IPS-20b (cell line): ENCODE results near the gene SRSF9.
A peak's percentile ranks its signal among the peaks of the same experiment; 100 is the strongest.
"Not testable (repeated sequence)": the region's sequence is repeated elsewhere in the genome, so short reads cannot be mapped to it uniquely, and the experiment has no call there.

Experiments
- H3K27ac ChIP-seq: one replicate; pipeline ENCODE4 v1.5.1; 2013; ENCODE audit warnings: low read length
- H3K27me3 ChIP-seq: 2 replicates; pipeline ENCODE4 v1.6.1; 2013; ENCODE audit warnings: mild to moderate bottlenecking, low read length, inconsistent platforms; ENCODE audit not compliant: insufficient read depth
- H3K36me3 ChIP-seq: 2 replicates; pipeline ENCODE4 v1.6.1; 2013; ENCODE audit warnings: low read depth, mild to moderate bottlenecking, inconsistent platforms, low read length, moderate library complexity; ENCODE audit not compliant: insufficient read depth
- H3K4me1 ChIP-seq: 2 replicates; pipeline ENCODE4 v1.6.1; 2013; ENCODE audit warnings: mild to moderate bottlenecking, control low read depth, inconsistent platforms, low read length, moderate library complexity; ENCODE audit not compliant: insufficient read depth
- H3K4me3 ChIP-seq: 2 replicates; pipeline ENCODE4 v1.5.1; 2013; ENCODE audit warnings: mild to moderate bottlenecking, low read length, inconsistent platforms
- H3K9ac ChIP-seq: 2 replicates; pipeline ENCODE4 v1.6.1; 2013; ENCODE audit warnings: low read depth, mild to moderate bottlenecking, inconsistent platforms, low read length, moderate library complexity
- H3K9me3 ChIP-seq: 2 replicates; pipeline ENCODE4 v1.6.1; 2013; ENCODE audit warnings: mild to moderate bottlenecking, low read depth, low read length, inconsistent platforms; ENCODE audit not compliant: insufficient read depth

SRSF9 gene, protein sequence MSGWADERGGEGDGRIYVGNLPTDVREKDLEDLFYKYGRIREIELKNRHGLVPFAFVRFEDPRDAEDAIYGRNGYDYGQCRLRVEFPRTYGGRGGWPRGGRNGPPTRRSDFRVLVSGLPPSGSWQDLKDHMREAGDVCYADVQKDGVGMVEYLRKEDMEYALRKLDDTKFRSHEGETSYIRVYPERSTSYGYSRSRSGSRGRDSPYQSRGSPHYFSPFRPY

GRCh38 chr12:120469450-120470149 lies at the start of gene SRSF9:
SRSF9 (minus strand) TSS chr12:120469748; CDS start chr12:120469609, 139 bp downstream.
- peak within 1 kb of the TSS; percentile 89 for H3K9ac ChIP-seq
- H3K4me3 ChIP-seq, result peak within 1 kb of the TSS; percentile 91
- peaks cover 30% of the 10 kb centered on the region for H3K36me3 ChIP-seq
- H3K27ac ChIP-seq, result peak within 1 kb of the TSS; percentile 83
- H3K4me1 ChIP-seq, result peaks cover 9% of the 10 kb centered on the region; the same call in 1 of the 2 replicates
- no peaks in the 10 kb centered on the region for H3K27me3 ChIP-seq
- H3K9me3 ChIP-seq, result no peaks in the 10 kb centered on the region

DNA sequence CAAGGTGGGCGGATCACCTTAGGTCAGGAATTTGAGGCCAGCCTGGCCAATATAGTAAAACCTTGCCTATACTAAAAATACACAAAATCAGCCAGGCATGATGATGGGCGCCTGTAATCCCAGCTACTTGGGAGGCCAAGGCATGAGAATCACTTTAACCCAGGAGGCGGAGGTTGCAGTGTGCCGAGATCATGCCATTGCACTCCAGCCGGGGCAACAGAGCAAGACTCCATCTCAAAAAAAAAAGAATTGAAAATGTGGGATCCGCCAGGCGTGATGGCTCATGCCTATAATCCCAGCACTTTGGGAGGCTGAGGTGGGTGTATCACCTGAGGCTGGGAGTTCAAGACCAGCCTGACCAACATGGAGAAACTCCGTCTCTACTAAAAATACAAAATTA lies 49.8 kb upstream of the SRSF9 start:
- H3K27ac ChIP-seq, H3K27me3 ChIP-seq, H3K9me3 ChIP-seq, H3K4me1 ChIP-seq, H3K4me3 ChIP-seq, H3K9ac ChIP-seq: not testable (repeated sequence)
- peaks cover 19% of the 10 kb centered on the region for H3K36me3 ChIP-seq

DNA sequence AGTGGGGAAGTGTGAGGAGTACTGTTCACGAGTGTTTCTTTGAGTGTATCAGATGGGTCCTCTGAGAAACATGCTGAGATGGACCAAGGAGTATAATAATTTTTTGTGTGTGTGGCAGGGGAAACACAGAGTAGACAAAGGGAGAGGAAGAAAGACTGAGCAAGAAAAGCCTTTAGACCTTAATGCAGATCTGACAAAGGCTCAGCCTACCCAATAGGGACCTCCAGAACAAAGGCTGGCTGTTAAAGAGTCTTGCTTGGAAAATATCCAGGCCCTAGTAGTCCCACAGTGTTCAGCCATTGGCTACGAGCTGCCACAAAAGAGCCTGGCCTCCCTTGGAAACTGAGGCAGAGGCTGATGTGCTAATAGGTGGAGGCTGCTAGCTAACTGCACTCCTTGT lies 45.9 kb upstream of the SRSF9 start:
- H3K27me3 ChIP-seq, result no peaks in the 10 kb centered on the region
- H3K9ac ChIP-seq, result no peak overlapping the region
- no peaks in the 10 kb centered on the region for H3K9me3 ChIP-seq
- H3K27ac ChIP-seq, result no peak overlapping the region
- no peaks in the 10 kb centered on the region for H3K4me1 ChIP-seq
- peaks cover 35% of the 10 kb centered on the region for H3K36me3 ChIP-seq
- no peak overlapping the region for H3K4me3 ChIP-seq

DNA sequence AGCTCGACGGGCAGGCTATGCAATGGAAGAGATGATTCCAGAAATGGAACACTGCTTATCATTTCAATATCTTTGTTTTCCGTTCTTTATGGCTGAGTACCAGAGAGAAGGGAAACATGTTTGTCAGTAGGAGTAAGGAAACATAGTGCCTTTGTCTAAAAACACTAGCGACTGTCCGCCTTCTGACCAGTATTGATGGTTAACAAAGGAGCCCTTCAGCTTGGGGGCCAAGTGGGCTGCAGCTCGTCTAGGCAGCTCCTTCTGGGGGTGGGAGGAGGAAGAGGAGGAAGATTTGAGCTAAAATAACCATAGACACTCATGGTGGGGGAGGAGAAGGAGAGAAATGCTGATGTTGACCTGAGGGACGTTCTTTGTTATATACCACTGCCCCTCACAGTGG lies 44.5 kb upstream of the SRSF9 start:
- Histone ChIP-seq H3K4me1 (no peaks in the 10 kb centered on the region), H3K36me3 (peaks cover 48% of the 10 kb centered on the region), H3K4me3 (no peak overlapping the region), H3K9me3 (no peaks in the 10 kb centered on the region), H3K9ac (no peak overlapping the region), H3K27ac (no peak overlapping the region), H3K27me3 (no peaks in the 10 kb centered on the region)

DNA sequence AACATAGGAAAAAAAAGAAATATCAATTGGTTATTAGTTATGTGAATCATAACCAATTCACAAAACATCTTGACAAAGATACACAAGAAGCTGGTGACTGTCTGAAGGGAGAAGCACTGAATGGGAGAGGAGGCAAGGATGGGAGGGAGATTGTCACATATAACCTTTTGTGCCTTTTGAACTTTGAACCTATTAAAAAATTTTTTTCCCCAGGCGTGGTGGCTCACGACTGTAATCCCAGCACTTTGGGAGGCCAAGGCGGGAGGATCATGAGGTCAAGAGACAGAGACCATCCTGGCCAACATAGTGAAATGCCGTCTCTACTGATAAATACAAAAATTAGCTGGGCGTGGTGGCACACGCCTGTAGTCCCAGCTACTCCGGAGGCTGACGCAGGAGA lies 39.0 kb upstream of the SRSF9 start:
- Histone ChIP-seq H3K4me1 (peaks cover 5% of the 10 kb centered on the region), H3K9me3 (no peaks in the 10 kb centered on the region), H3K9ac (no peak overlapping the region), H3K36me3 (peaks cover 47% of the 10 kb centered on the region), H3K4me3 (no peak overlapping the region), H3K27ac (no peak overlapping the region), H3K27me3 (no peaks in the 10 kb centered on the region)

DNA sequence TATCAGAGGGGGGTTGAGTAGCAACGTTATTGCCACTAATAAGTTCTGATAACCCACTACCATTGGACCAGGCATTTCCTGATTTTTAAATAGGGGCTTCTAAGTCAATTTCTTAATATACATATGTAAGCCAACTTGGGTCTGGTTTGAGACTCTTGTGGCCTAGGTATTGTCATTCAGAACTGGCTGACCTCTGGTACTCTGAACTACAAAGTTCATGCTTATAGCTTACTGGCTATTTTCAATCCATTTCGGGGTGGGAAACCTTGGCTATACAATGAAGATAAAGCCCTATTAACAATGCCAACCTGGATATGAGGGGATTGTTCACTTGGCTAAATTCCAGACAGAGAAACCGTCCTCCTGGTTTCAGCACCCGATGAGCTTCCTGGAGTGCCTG lies 35.0 kb upstream of the SRSF9 start:
- no peak overlapping the region for H3K27ac ChIP-seq
- peak overlapping the region; percentile 28; the same call in 1 of the 2 replicates for H3K4me3 ChIP-seq
- H3K36me3 ChIP-seq, result peaks cover 47% of the 10 kb centered on the region
- H3K4me1 ChIP-seq, result peaks cover 5% of the 10 kb centered on the region
- no peaks in the 10 kb centered on the region for H3K9me3 ChIP-seq
- H3K9ac ChIP-seq, result no peak overlapping the region
- H3K27me3 ChIP-seq, result no peaks in the 10 kb centered on the region

DNA sequence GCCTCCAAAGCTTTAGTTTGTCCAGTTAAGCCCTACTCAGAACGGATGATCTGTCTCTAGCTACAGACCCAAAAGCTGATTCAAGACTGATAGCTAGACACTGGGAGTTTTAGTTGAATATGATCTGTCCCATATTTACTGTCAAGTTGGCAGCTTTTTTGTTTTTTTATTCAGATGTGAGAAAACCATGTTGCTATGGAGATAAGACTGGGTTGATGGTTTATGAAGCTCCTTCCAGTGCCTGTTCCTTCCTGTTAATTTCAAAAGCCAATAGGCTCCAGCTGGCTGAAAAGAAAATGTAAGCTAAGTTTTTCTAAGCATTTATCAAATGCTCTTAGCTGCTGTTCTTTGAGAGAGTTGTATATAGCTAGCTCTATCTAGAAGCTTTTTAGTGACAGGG lies 31.0 kb upstream of the SRSF9 start:
- Histone ChIP-seq H3K4me1 (peaks cover 11% of the 10 kb centered on the region), H3K27ac (no peak overlapping the region), H3K27me3 (no peaks in the 10 kb centered on the region), H3K9me3 (no peaks in the 10 kb centered on the region), H3K36me3 (peaks cover 46% of the 10 kb centered on the region), H3K4me3 (no peak overlapping the region), H3K9ac (no peak overlapping the region)

- Histone ChIP-seq H3K9ac (no peak overlapping the region), H3K4me3 (no peak overlapping the region), H3K27ac (no peak overlapping the region), H3K27me3 (no peaks in the 10 kb centered on the region), H3K9me3 (no peaks in the 10 kb centered on the region), H3K4me1 (peaks cover 13% of the 10 kb centered on the region; the same call in 1 of the 2 replicates), H3K36me3 (peaks cover 46% of the 10 kb centered on the region)
Observed at GRCh38 chr12:120498870-120499515, 29.4 kb upstream of the SRSF9 start.

GRCh38 chr12:120497524-120498150 lies 28.1 kb upstream of the SRSF9 start:
- Histone ChIP-seq H3K4me3 (peak overlapping the region; percentile 88), H3K27me3 (no peaks in the 10 kb centered on the region), H3K36me3 (peaks cover 33% of the 10 kb centered on the region), H3K9me3 (no peaks in the 10 kb centered on the region), H3K4me1 (peaks cover 13% of the 10 kb centered on the region; the same call in 1 of the 2 replicates), H3K27ac (no peak overlapping the region), H3K9ac (peak overlapping the region; percentile 92; the same call in 1 of the 2 replicates)

DNA sequence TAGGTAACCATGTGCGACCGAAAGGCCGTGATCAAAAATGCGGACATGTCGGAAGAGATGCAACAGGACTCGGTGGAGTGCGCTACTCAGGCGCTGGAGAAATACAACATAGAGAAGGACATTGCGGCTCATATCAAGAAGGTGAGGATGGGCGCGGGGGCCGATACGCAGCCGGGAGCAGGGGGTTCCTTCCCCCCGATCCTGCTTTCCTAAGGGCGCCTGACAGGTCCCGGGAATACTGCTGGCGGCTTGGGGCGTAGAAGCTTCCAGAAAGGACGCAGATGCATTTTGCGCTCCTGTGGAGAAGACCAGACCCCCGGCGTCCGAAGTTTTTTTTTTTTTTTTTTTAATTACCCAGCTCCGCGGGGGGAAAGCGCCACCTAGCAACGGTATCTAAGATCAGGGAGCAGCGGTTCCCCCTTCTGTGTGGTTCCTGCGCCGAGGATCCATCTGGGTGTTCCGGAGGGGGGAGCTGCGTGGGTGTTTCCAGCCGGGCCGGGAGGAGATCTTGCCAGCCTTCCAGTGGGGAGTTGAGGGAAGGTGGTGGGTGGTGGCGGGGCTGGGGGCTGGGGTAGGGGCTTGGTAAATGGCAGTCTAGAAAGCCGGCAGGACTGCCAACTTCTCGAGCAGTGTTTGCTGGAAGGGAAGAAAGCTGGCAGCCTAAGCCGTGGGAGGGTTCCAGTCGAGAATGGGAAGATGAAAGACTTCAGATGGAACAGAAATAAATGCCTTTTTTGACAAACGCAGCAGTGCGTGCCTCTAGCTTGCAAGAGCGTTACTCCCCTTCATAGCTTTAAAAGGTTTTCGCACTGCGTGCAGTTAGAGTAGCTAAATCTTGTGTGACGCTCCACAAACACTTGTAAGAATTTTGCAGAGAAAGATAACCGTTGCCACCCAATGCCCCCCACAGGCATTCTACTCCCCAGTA lies 27.1 kb upstream of the SRSF9 start:
- H3K27me3 ChIP-seq, result no peaks in the 10 kb centered on the region
- peak overlapping the region; percentile 64 for H3K27ac ChIP-seq
- peak overlapping the region; percentile 88 for H3K4me3 ChIP-seq
- peaks cover 13% of the 10 kb centered on the region; the same call in 1 of the 2 replicates for H3K4me1 ChIP-seq
- H3K9me3 ChIP-seq, result no peaks in the 10 kb centered on the region
- H3K36me3 ChIP-seq, result peaks cover 32% of the 10 kb centered on the region
- H3K9ac ChIP-seq, result peak overlapping the region; percentile 92; the same call in 1 of the 2 replicates
